HepG2 (cell line): ENCODE measurements around the gene UXS1. TPM values are rescaled to one million over a fixed set of nuclear protein-coding genes. Genes with fewer than 3 reads are reported as not detected.

ENCODE experiments used
- ATAC-seq: fragments of 200-7000 bp; cut with Tn5 transposase; 3 replicates; pipeline ENCODE4 v1.9.1; 2020; ENCODE audit warnings: mild to moderate bottlenecking, moderate library complexity
- BruUV-seq: library from RNA; stranded (reverse); fragments of 400-500 nt; replicated peaks from 2 replicates; lab custom pipeline; 2021; lab: Mats Ljungman, UMichigan
- CTCF ChIA-PET: fragments of 300-600 bp; formaldehyde crosslinking; extraction: SDS; loops from one replicate; lab custom pipeline; 2021; ENCODE audit warnings: low total read pairs, inconsistent platforms, low intra/inter-chr PET ratio; lab: Yijun Ruan, JAX
- POLR2A ChIA-PET: fragments of 350-600 bp; sonication (Branson Sonifier 250); formaldehyde crosslinking; loops from one replicate; lab custom pipeline; 2020; ENCODE audit warnings: antibody characterized with exemption, inconsistent platforms; lab: Yijun Ruan, JAX
- DNase-seq: peaks from one replicate; pipeline ENCODE4 v3.0.0-alpha.2; 2015; ENCODE audit warnings: low spot score
- FAIRE-seq: peaks from 3 replicates; lab custom pipeline; 2011; peaks lifted over from hg19 to GRCh38; lab: Jason Lieb, UNC
- H2AFZ ChIP-seq: one replicate; pipeline ENCODE4 v1.6.1; 2011; ENCODE audit warnings: low read length, inconsistent platforms
- H3K27ac ChIP-seq: fragments of 300-600 bp; 3 replicates; pipeline ENCODE4 v1.8.0; 2011; ENCODE audit warnings: mixed run types, mild to moderate bottlenecking, mixed read lengths, low read length, inconsistent platforms; ENCODE audit not compliant: insufficient read depth; ENCODE audit errors: extremely low read length
- H3K27me3 ChIP-seq, 2 experiments: fragments of 200-600 bp in 1 of 2; 2 replicates in 1 of 2; 3 replicates in 1 of 2; pipeline versions ENCODE4 v1.6.0 to v1.8.0; 2011; ENCODE audit warnings: low read length in 2 of 2, mild to moderate bottlenecking in 2 of 2, moderate library complexity in 2 of 2, inconsistent platforms in 1 of 2; ENCODE audit not compliant: insufficient read depth in 2 of 2, control insufficient read depth in 1 of 2
- H3K36me3 ChIP-seq, 2 experiments: fragments of 200-600 bp in 1 of 2; replicated peaks in 1 of 2; 2 replicates in 1 of 2; 3 replicates in 1 of 2; pipeline versions ENCODE4 v1.5.1 to v1.8.0; 2011; ENCODE audit warnings: low read length in 2 of 2, inconsistent platforms in 1 of 2; ENCODE audit not compliant: insufficient read depth in 2 of 2, control insufficient read depth in 1 of 2
- H3K4me1 ChIP-seq: 2 replicates; pipeline ENCODE4 v1.5.1; 2012; ENCODE audit warnings: low read length, inconsistent platforms; ENCODE audit not compliant: insufficient read depth
- H3K4me2 ChIP-seq: 2 replicates; pipeline ENCODE4 v1.6.0; 2011; ENCODE audit warnings: low read depth, low read length, inconsistent platforms
- H3K4me3 ChIP-seq, 3 experiments: fragments of 200-600 bp in 1 of 3; sonication (generic), shearing (Covaris generic) in 1 of 3; replicated peaks in 1 of 3; 2 replicates each; pipeline ENCODE4 v1.5.1; 2011 to 2016; ENCODE audit warnings: low read length in 3 of 3, inconsistent platforms in 2 of 3, low read depth in 2 of 3, mild to moderate bottlenecking in 2 of 3, control low read depth in 1 of 3, mixed read lengths in 1 of 3; ENCODE audit not compliant: insufficient read depth in 1 of 3
- H3K79me2 ChIP-seq: one replicate; pipeline ENCODE4 v1.6.1; 2011; ENCODE audit warnings: low read length, inconsistent platforms; ENCODE audit not compliant: insufficient read depth
- H3K9ac ChIP-seq: 2 replicates; pipeline ENCODE4 v1.6.0; 2011; ENCODE audit warnings: mild to moderate bottlenecking, low read depth, low read length, inconsistent platforms; ENCODE audit not compliant: insufficient read depth
- H3K9me3 ChIP-seq: 2 replicates; pipeline ENCODE4 v1.5.1; 2012; ENCODE audit warnings: mild to moderate bottlenecking, low read length
- H4K20me1 ChIP-seq: 2 replicates; pipeline ENCODE4 v1.6.0; 2011; ENCODE audit warnings: inconsistent platforms, mild to moderate bottlenecking, low read length, moderate library complexity; ENCODE audit not compliant: insufficient read depth
- MXD4 ChIP-seq: IDR thresholded peaks from 2 replicates; pipeline ENCODE4 v1.6.1; 2016; ENCODE audit warnings: mild to moderate bottlenecking, missing biosample characterization, missing genetic modification reagents
- SOX13 ChIP-seq, 3 experiments: fragments of 450-650 bp in 1 of 3; sonication (generic) in 1 of 3; formaldehyde crosslinking in 1 of 3; IDR thresholded peaks in 2 of 3; conservative IDR thresholded peaks in 1 of 3; 2 replicates each; pipeline versions ENCODE4 v1.5.0 to v1.6.1; 2016 to 2020; ENCODE audit warnings: antibody characterized with exemption in 1 of 3, mild to moderate bottlenecking in 1 of 3, missing compliant biosample characterization in 1 of 3, missing genetic modification reagents in 1 of 3, moderate library complexity in 1 of 3
- SOX5 ChIP-seq: IDR thresholded peaks from 2 replicates; pipeline ENCODE4 v1.6.1; 2016; ENCODE audit warnings: borderline replicate concordance
- SRF ChIP-seq: IDR thresholded peaks from 2 replicates; pipeline ENCODE4 v1.6.1; 2011; ENCODE audit warnings: mild to moderate bottlenecking, low read depth, low read length, moderate library complexity
- SSRP1 ChIP-seq: IDR thresholded peaks from 2 replicates; pipeline ENCODE4 v1.6.1; 2016; ENCODE audit warnings: control low read depth
- TSC22D2 ChIP-seq: sonication (generic); formaldehyde crosslinking; IDR thresholded peaks from 2 replicates; pipeline ENCODE4 v1.5.1; 2020; ENCODE audit warnings: missing genetic modification reagents, mild to moderate bottlenecking, borderline replicate concordance
- ZNF350 ChIP-seq: sonication (generic); formaldehyde crosslinking; IDR thresholded peaks from 2 replicates; pipeline ENCODE4 v1.4.0; 2020; ENCODE audit warnings: mild to moderate bottlenecking, low read depth, missing genetic modification reagents, borderline replicate concordance
- ZNF446 ChIP-seq: sonication (generic); formaldehyde crosslinking; IDR thresholded peaks from 2 replicates; pipeline ENCODE4 v1.5.0; 2020; ENCODE audit warnings: mild to moderate bottlenecking, missing genetic modification reagents
- ZNF510 ChIP-seq: sonication (generic); formaldehyde crosslinking; IDR thresholded peaks from 2 replicates; pipeline ENCODE4 v1.4.0; 2020; ENCODE audit warnings: low read depth, mild to moderate bottlenecking, missing genetic modification reagents
- ZNF552 ChIP-seq: sonication (generic); formaldehyde crosslinking; IDR thresholded peaks from 2 replicates; pipeline ENCODE4 v1.9.0; 2022; ENCODE audit warnings: missing genetic modification reagents, mild to moderate bottlenecking, borderline replicate concordance
- ZNF589 ChIP-seq: sonication (generic); formaldehyde crosslinking; conservative IDR thresholded peaks from 2 replicates; pipeline ENCODE4 v1.8.0; 2022; ENCODE audit warnings: mild to moderate bottlenecking, moderate library complexity, missing genetic modification reagents
- ZNF7 ChIP-seq: IDR thresholded peaks from 2 replicates; pipeline ENCODE4 v1.6.1; 2016; ENCODE audit warnings: missing biosample characterization, missing genetic modification reagents
- ZNF780A ChIP-seq: sonication (generic); formaldehyde crosslinking; IDR thresholded peaks from 2 replicates; pipeline ENCODE4 v1.8.0; 2022; ENCODE audit warnings: mild to moderate bottlenecking, missing genetic modification reagents, moderate library complexity
- ZSCAN21 ChIP-seq: sonication (generic); formaldehyde crosslinking; IDR thresholded peaks from 2 replicates; pipeline ENCODE4 v1.8.0; 2022; ENCODE audit warnings: mild to moderate bottlenecking, missing genetic modification reagents, moderate library complexity, borderline replicate concordance
- WGBS: methylation state at CpG from one replicate; pipeline ENCODE4 v1.1.6; 2017; ENCODE audit warnings: low lambda C conversion rate; 5-methylcytosine and 5-hydroxymethylcytosine counted together
- in situ Hi-C: cut with HindIII; loops from 2 replicates; pipeline ENCODE4 v1.10.0; 2017; ENCODE audit warnings: low pct_unique_long_range_greater_than_20kb; ENCODE audit not compliant: extremely low pct_ligation_motif_present
- intact Hi-C: fragments of 100-400 bp; cut with micrococcal nuclease; formaldehyde crosslinking; loops from one replicate; pipeline ENCODE4 v1.10.0; 2022; ENCODE audit not compliant: unreplicated experiment
- polyA plus RNA-seq, 8 experiments: library from polyadenylated mRNA; depleted of rRNA in 3 of 8; stranded (reverse) in 7 of 8; unstranded in 1 of 8; fragments of >200 nt; fragmentation: Illumina TruSeq in 4 of 8; extraction: Trizol in 4 of 8; gene quantifications; 2 replicates each; pipeline versions ENCODE4 v1.2.1 to v1.2.3, GENCODE V29; 2011 to 2016; ENCODE audit warnings: low read depth in 4 of 8, missing spikeins in 1 of 8, mixed read lengths in 1 of 8; ENCODE audit not compliant: insufficient read depth in 1 of 8
- total RNA-seq, 5 experiments: library from RNA; depleted of rRNA; stranded (reverse); fragments of >200 nt; fragmentation: Illumina TruSeq; extraction: Trizol; gene quantifications; 2 replicates each; pipeline ENCODE4 v1.2.3, GENCODE V29; 2016; ENCODE audit warnings: low read depth in 1 of 5
- TF ChIP-seq, protein P1 (sequence below): sonication (generic); formaldehyde crosslinking; IDR thresholded peaks from 2 replicates; pipeline ENCODE4 v1.4.0; 2020; ENCODE audit warnings: missing genetic modification reagents, mild to moderate bottlenecking, borderline replicate concordance
- TF ChIP-seq, protein P2 (sequence below): sonication (generic); formaldehyde crosslinking; IDR thresholded peaks from 2 replicates; pipeline ENCODE4 v1.4.0; 2020; ENCODE audit warnings: mild to moderate bottlenecking, missing genetic modification reagents
- TF ChIP-seq, protein P3 (sequence below): sonication (generic); formaldehyde crosslinking; IDR thresholded peaks from 2 replicates; pipeline ENCODE4 v1.4.0; 2020; ENCODE audit warnings: mild to moderate bottlenecking, missing genetic modification reagents
- TF ChIP-seq, protein P4 (sequence below): sonication (generic); formaldehyde crosslinking; IDR thresholded peaks from 2 replicates; pipeline ENCODE4 v1.5.0; 2020; ENCODE audit warnings: mild to moderate bottlenecking, missing genetic modification reagents, moderate library complexity

The UXS1 gene
- total and polyA plus RNA-seq, 2 of the 13 experiments (the other 11 are each of a cell fraction or from before 2014, with no cell fraction given) = 53.3 to 110 TPM

DNA sequence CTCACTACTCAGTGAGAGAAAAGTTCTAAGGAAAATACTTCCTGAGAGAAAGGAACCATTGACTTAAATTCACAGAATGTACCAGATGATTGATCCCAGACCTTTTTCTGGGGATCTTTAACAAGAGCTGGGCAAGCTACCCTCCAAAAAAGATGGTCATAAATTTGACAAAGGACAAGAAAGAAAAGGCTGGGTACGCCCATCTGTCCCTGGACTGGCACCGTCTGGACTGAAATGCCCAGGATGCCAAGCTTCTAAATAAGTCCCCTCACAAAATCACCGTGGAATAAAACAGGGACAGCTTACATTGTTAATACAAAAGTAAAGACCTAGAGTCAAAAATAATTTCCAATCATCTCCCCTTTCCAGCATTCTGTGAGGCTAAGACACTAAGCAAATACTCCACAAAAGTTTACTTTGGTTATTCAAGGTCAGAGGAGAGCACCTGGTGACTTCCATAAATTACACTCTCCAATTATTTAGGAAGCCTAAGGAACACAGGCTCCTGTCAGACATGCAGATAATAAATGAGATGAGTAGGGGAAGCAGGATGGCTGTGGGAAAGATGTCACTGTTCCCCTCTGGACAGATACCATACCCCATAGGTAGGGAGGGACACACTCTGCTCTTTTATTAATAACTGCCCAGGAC is 69.9 kb downstream of the UXS1 start:
- in situ Hi-C loops (loop anchor here (10.0 kb wide), 1 partner anchor 61 kb away; no protein-coding TSS in a partner anchor), intact Hi-C loops (no loop called here)
- H3K4me3 ChIP-seq = no peak overlapping the region; a peak in 1 of 6 replicates
- H2AFZ ChIP-seq = no peak overlapping the region
- FAIRE-seq = no peak
- ATAC-seq = no peak; the same call in 2 of the 3 replicates
- peak overlapping the region; percentile 86 for H3K27ac ChIP-seq
- peak overlapping the region; percentile 21 for H3K4me2 ChIP-seq
- DNase-seq = peak; percentile 55
- no TSS peak for BruUV-seq
- no peak overlapping the region for H3K9ac ChIP-seq
- H3K36me3 ChIP-seq = peaks cover 14 to 60% of the 10 kb centered on the region in 2 experiments
- no peaks in the 10 kb centered on the region for H4K20me1 ChIP-seq
- peaks cover 3% of the 10 kb centered on the region for H3K79me2 ChIP-seq
- no peaks in the 10 kb centered on the region for H3K9me3 ChIP-seq
- no peaks in the 10 kb centered on the region for H3K27me3 ChIP-seq
- POLR2A ChIA-PET = interaction anchor here (0.6 to 1.0 kb wide), 3 partner anchors 9 to 205 kb away, joined by 3 to 9 read pairs (median 4); no protein-coding TSS in a partner anchor
- H3K4me1 ChIP-seq = peaks cover 65% of the 10 kb centered on the region
- WGBS = 62% methylated on average over 3 of the region's 3 CpGs
- CTCF ChIA-PET = no interaction called here
- no peak for TF ChIP-seq ZNF510
- TF ChIP-seq ZNF350 (CRISPR knock-in tag) = no peak
- TF ChIP-seq ZNF446 (CRISPR knock-in tag) = no peak
- TF ChIP-seq MXD4 (CRISPR knock-in tag) = no peak
- TF ChIP-seq, protein P1, sequence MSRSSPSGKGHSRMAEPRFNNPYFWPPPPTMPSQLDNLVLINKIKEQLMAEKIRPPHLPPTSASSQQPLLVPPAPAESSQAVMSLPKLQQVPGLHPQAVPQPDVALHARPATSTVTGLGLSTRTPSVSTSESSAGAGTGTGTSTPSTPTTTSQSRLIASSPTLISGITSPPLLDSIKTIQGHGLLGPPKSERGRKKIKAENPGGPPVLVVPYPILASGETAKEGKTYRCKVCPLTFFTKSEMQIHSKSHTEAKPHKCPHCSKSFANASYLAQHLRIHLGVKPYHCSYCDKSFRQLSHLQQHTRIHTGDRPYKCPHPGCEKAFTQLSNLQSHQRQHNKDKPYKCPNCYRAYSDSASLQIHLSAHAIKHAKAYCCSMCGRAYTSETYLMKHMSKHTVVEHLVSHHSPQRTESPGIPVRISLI (CRISPR knock-in tag) = no peak
- TF ChIP-seq SRF = no peak
- TF ChIP-seq ZNF7 = no peak
- no peak for TF ChIP-seq ZNF780A (CRISPR knock-in tag)
- no peak for TF ChIP-seq SOX13 (IDR thresholded peaks at IDR 0.05)
- peak in 1 of 2 experiments; percentile 55; a peak in 1 of 4 replicates for TF ChIP-seq SOX13 (CRISPR knock-in tag; conservative IDR thresholded peaks at IDR 0.05 in 1 of 2, IDR thresholded peaks at IDR 0.05 in 1 of 2)
- no peak for TF ChIP-seq ZNF552 (CRISPR knock-in tag)
- 0 out of 2 replicates have a peak, but pooled peaks have one; percentile 34 for TF ChIP-seq SSRP1 (CRISPR knock-in tag)
- TF ChIP-seq, protein P2, sequence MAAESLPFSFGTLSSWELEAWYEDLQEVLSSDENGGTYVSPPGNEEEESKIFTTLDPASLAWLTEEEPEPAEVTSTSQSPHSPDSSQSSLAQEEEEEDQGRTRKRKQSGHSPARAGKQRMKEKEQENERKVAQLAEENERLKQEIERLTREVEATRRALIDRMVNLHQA (CRISPR knock-in tag) = no peak
- TF ChIP-seq ZNF589 (CRISPR knock-in tag) = no peak
- TF ChIP-seq TSC22D2 (CRISPR knock-in tag) = no peak
- TF ChIP-seq, protein P3, sequence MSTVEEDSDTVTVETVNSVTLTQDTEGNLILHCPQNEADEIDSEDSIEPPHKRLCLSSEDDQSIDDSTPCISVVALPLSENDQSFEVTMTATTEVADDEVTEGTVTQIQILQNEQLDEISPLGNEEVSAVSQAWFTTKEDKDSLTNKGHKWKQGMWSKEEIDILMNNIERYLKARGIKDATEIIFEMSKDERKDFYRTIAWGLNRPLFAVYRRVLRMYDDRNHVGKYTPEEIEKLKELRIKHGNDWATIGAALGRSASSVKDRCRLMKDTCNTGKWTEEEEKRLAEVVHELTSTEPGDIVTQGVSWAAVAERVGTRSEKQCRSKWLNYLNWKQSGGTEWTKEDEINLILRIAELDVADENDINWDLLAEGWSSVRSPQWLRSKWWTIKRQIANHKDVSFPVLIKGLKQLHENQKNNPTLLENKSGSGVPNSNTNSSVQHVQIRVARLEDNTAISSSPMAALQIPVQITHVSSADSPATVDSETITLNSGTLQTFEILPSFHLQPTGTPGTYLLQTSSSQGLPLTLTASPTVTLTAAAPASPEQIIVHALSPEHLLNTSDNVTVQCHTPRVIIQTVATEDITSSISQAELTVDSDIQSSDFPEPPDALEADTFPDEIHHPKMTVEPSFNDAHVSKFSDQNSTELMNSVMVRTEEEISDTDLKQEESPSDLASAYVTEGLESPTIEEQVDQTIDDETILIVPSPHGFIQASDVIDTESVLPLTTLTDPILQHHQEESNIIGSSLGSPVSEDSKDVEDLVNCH (CRISPR knock-in tag) = no peak
- TF ChIP-seq, protein P4, sequence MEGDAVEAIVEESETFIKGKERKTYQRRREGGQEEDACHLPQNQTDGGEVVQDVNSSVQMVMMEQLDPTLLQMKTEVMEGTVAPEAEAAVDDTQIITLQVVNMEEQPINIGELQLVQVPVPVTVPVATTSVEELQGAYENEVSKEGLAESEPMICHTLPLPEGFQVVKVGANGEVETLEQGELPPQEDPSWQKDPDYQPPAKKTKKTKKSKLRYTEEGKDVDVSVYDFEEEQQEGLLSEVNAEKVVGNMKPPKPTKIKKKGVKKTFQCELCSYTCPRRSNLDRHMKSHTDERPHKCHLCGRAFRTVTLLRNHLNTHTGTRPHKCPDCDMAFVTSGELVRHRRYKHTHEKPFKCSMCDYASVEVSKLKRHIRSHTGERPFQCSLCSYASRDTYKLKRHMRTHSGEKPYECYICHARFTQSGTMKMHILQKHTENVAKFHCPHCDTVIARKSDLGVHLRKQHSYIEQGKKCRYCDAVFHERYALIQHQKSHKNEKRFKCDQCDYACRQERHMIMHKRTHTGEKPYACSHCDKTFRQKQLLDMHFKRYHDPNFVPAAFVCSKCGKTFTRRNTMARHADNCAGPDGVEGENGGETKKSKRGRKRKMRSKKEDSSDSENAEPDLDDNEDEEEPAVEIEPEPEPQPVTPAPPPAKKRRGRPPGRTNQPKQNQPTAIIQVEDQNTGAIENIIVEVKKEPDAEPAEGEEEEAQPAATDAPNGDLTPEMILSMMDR (CRISPR knock-in tag) = no peak
- no peak for TF ChIP-seq ZSCAN21 (CRISPR knock-in tag)
- peak; percentile 43; the same call in 1 of the 2 replicates for TF ChIP-seq SOX5 (CRISPR knock-in tag)
